ENCODE data around the gene UTP25. TPM values are rescaled to one million over a fixed set of nuclear protein-coding genes. Genes with fewer than 3 reads are reported as not detected.

Gene UTP25
- total and polyA plus RNA-seq, 7 experiments from 2014 or later, result 3.2 to 16.3 (median 8.0) TPM

DNA sequence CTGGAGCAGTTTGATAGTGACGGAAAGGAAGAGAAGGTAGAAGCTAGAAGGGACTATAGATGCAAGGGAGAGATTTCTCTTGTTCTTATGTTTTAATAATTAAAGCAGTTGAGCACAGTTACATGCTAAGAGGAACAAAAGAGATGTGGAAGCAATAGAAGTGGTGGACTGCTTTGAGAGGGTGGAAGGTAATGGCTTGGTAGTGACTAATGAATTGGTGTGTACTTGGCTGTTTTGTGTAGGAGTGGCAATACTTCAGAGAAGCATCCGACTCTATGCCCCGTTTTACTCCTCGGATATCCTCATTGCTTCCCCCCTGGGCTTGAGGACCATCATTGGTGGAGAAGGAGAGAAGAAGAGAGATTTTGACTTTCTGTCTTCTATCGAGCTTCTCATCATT is 12.8 kb downstream of the UTP25 start:
- DNase-seq (no peak), ATAC-seq (no peak)
- Histone ChIP-seq H3K4me1 (ENCODE audit: control insufficient read depth in 2 of 2, insufficient read depth in 2 of 2, low read length in 2 of 2) (no peaks in the 10 kb centered on the region), H3K4me3 (ENCODE audit: low read length) (no peak overlapping the region), H3K36me3 (ENCODE audit: control insufficient read depth in 2 of 3, insufficient read depth in 3 of 3, low read length in 3 of 3) (peaks cover 33 to 97% (median 40%) of the 10 kb centered on the region in 3 experiments), H3K27me3 (ENCODE audit: control insufficient read depth in 2 of 2, insufficient read depth in 2 of 2, low read length in 2 of 2) (no peaks in the 10 kb centered on the region), H3K27ac (ENCODE audit: low read depth, low read length) (no peak overlapping the region), H3K9me3 (ENCODE audit: control insufficient read depth in 2 of 3, low read length in 3 of 3) (no peaks in the 10 kb centered on the region)
- Mint-ChIP-seq H3K27me3 (no peaks in the 10 kb centered on the region), H3K27ac (peak overlapping the region in 5 of 9 donors; percentile 25 to 63 (median 46)), H3K9me3 (no peaks in the 10 kb centered on the region), H3K4me1 (peaks cover 0 to 32% (median 5%) of the 10 kb centered on the region in 7 donors), H3K36me3 (peaks cover 40 to 84% (median 46%) of the 10 kb centered on the region in 5 donors), H3K4me3 (no peak overlapping the region)
- POLR2A ChIA-PET, result interaction anchor here (0.6 kb wide), 1 partner anchor 1418 kb away, joined by 3 read pairs; no protein-coding TSS in a partner anchor
- intact Hi-C loops (cut with micrococcal nuclease), result no loop called here
- CTCF ChIA-PET, result no interaction called here

DNA sequence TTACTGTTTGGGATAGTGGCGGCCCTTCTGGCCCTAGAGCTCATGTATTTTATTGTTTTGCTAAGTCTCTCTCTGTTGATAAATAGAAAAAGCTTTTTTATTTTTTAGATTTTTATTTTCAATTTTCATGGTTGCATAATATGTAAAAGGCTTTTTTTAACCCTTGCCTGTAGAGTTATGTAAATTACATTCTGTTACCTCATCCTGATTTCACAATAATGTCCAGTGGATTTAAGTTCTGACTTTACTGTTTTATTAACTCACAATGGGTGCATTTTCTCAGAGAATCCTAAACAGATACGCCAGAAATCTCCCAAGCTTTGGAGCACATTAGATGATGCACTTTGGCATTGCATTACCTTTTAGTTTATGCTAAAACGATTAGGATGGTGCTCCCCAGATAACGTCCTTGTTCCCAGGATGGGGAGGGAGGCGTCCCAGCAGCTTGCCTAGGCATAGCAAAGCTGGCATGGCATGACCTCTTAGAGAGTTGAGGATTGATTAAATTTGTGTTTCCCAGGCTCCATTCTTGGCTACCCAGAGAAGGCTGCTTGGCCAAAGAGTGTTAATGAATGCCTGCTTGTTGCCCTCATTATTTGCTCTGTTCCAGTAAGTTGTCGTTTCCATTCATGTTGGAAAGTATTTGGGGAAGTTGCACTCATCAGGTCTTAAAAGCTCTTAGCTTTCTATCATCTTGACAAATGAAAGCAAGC is 17.1 kb downstream of the UTP25 start:
- no peak for ATAC-seq
- intact Hi-C loops (cut with micrococcal nuclease), result no loop called here

DNA sequence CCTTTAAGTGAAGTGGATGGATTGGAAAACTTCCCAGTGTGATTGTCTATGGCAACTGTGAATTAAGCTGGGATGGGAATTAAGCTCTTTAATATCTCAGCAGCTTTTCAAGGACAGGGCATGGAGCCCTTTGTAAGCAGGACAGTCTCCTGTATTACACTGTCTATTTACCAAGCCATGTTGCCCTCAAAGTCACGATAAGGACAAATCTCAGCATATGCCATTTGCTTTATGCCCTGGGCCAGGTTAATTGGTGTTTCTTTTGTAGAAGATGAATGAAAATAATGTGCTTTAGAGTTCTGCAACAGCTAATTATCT is 17.6 kb downstream of the UTP25 start:
- Histone ChIP-seq H3K4me3 (ENCODE audit: low read length) (no peak overlapping the region), H3K27ac (ENCODE audit: low read depth, low read length) (no peak overlapping the region), H3K4me1 (ENCODE audit: control insufficient read depth in 2 of 2, insufficient read depth in 2 of 2, low read length in 2 of 2) (no peaks in the 10 kb centered on the region), H3K9me3 (ENCODE audit: control insufficient read depth in 2 of 3, low read length in 3 of 3) (no peaks in the 10 kb centered on the region), H3K36me3 (ENCODE audit: control insufficient read depth in 2 of 3, insufficient read depth in 3 of 3, low read length in 3 of 3) (peaks cover 16 to 84% (median 16%) of the 10 kb centered on the region in 3 experiments), H3K27me3 (ENCODE audit: control insufficient read depth in 2 of 2, insufficient read depth in 2 of 2, low read length in 2 of 2) (no peaks in the 10 kb centered on the region)
- no peak for DNase-seq
- ChIA-PET CTCF (no interaction called here), POLR2A (no interaction called here)
- H3K4me1 Mint-ChIP-seq, result peaks cover 5 to 29% (median 12%) of the 10 kb centered on the region in 7 donors
- no peak for ATAC-seq
- H3K4me3 Mint-ChIP-seq, result no peak overlapping the region
- H3K9me3 Mint-ChIP-seq, result no peaks in the 10 kb centered on the region
- H3K27me3 Mint-ChIP-seq, result no peaks in the 10 kb centered on the region
- H3K36me3 Mint-ChIP-seq, result peaks cover 24 to 65% (median 36%) of the 10 kb centered on the region in 5 donors
- H3K27ac Mint-ChIP-seq, result no peak overlapping the region
- intact Hi-C loops (cut with micrococcal nuclease), result no loop called here

More for the DNA sequence above, 17.1 kb downstream of the UTP25 start:
- DNase-seq, result no peak
- Mint-ChIP-seq H3K36me3 (peaks cover 27 to 65% (median 41%) of the 10 kb centered on the region in 5 donors), H3K27ac (peak overlapping the region in 1 of 9 donors; percentile 23), H3K4me3 (no peak overlapping the region), H3K4me1 (peaks cover 4 to 30% (median 12%) of the 10 kb centered on the region in 7 donors), H3K27me3 (no peaks in the 10 kb centered on the region), H3K9me3 (no peaks in the 10 kb centered on the region)
- ChIA-PET CTCF (interaction anchor here (1.0 kb wide), 1 partner anchor 21 kb away, joined by 3 read pairs; no protein-coding TSS in a partner anchor), POLR2A (no interaction called here)
- H3K4me3 ChIP-seq (ENCODE audit: low read length), result no peak overlapping the region
- H3K27ac ChIP-seq (ENCODE audit: low read depth, low read length), result no peak overlapping the region
- no peaks in the 10 kb centered on the region for H3K4me1 ChIP-seq (ENCODE audit: control insufficient read depth in 2 of 2, insufficient read depth in 2 of 2, low read length in 2 of 2)
- H3K27me3 ChIP-seq (ENCODE audit: control insufficient read depth in 2 of 2, insufficient read depth in 2 of 2, low read length in 2 of 2), result no peaks in the 10 kb centered on the region
- peaks cover 20 to 84% (median 21%) of the 10 kb centered on the region in 3 experiments for H3K36me3 ChIP-seq (ENCODE audit: control insufficient read depth in 2 of 3, insufficient read depth in 3 of 3, low read length in 3 of 3)
- H3K9me3 ChIP-seq (ENCODE audit: control insufficient read depth in 2 of 3, low read length in 3 of 3), result no peaks in the 10 kb centered on the region

DNA sequence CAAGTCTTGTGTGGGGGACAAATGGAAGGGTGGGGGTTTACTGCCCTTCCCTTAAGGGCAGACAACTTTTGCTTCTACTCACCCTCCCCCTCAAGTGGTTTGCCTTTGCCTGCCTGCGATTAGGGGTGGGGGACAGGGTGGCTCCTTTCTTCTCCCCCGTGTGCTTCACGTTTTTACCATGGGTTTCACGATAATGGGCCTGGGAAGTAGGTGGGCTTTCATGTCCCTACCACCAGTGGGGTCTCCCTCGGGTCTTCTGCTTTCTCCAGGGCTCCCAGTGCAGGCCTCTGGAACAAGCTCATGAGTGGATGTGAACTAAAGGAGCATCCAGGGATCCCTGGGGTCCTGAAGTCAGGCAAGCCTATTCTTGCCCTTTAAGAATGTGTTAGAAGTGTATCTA is 21.6 kb downstream of the UTP25 start:
- CTCF ChIA-PET, result no interaction called here
- Mint-ChIP-seq H3K9me3 (no peaks in the 10 kb centered on the region), H3K36me3 (peaks cover 8 to 54% (median 25%) of the 10 kb centered on the region in 5 donors), H3K4me1 (peaks cover 2 to 22% (median 12%) of the 10 kb centered on the region in 7 donors), H3K4me3 (no peak overlapping the region), H3K27me3 (no peaks in the 10 kb centered on the region), H3K27ac (peak overlapping the region in 2 of 9 donors; percentile 10 to 31)
- ATAC-seq (no peak), DNase-seq (no peak)
- Histone ChIP-seq H3K9me3 (ENCODE audit: control insufficient read depth in 2 of 3, low read length in 3 of 3) (no peaks in the 10 kb centered on the region), H3K4me1 (ENCODE audit: control insufficient read depth in 2 of 2, insufficient read depth in 2 of 2, low read length in 2 of 2) (no peaks in the 10 kb centered on the region), H3K27ac (ENCODE audit: low read depth, low read length) (no peak overlapping the region), H3K36me3 (ENCODE audit: control insufficient read depth in 2 of 3, insufficient read depth in 3 of 3, low read length in 3 of 3) (peaks cover 3 to 83% (median 16%) of the 10 kb centered on the region in 3 experiments), H3K4me3 (ENCODE audit: low read length) (no peak overlapping the region), H3K27me3 (ENCODE audit: control insufficient read depth in 2 of 2, insufficient read depth in 2 of 2, low read length in 2 of 2) (no peaks in the 10 kb centered on the region)
- POLR2A ChIA-PET, result no interaction called here
- intact Hi-C loops (cut with micrococcal nuclease), result no loop called here

DNA sequence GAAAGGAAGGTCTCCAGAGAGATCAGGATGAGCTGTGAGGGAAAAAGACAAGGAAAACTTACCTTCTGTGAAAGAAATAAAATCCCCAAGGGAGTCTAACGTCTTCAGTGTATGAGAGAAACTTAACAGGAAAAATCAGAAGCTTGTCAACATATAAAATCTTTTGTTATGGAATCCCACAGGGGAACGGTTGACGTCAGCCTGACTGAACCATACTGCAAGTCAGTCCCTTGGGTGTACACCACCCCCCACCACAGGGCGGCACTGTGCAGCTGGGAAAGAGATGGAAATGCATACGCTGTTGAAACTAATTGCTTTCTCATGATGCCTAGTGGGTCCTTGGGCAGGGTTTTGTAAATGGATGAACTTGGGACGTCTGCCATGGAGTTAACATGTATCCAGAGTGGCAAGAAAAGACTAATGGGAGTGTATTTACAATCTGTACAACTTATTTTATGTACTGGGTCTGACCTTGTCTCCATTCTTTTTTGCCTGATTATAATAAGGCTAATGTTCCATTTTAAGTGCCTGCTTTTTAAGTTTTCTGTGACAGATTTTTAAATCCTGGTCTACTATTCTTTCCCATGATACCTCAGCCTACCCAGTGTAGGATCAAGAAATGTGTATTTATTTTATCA is 22.7 kb downstream of the UTP25 start:
- H3K36me3 ChIP-seq (ENCODE audit: control insufficient read depth in 2 of 3, insufficient read depth in 3 of 3, low read length in 3 of 3), result peaks cover 3 to 78% (median 16%) of the 10 kb centered on the region in 3 experiments
- no peaks in the 10 kb centered on the region for H3K27me3 ChIP-seq (ENCODE audit: control insufficient read depth in 2 of 2, insufficient read depth in 2 of 2, low read length in 2 of 2)
- Mint-ChIP-seq H3K9me3 (no peaks in the 10 kb centered on the region), H3K4me1 (peaks cover 2 to 31% (median 19%) of the 10 kb centered on the region in 7 donors), H3K27me3 (no peaks in the 10 kb centered on the region), H3K27ac (peak overlapping the region in 4 of 9 donors; percentile 11 to 65 (median 50)), H3K36me3 (peaks cover 8 to 49% (median 25%) of the 10 kb centered on the region in 5 donors), H3K4me3 (no peak overlapping the region)
- DNase-seq (peak in 2 of 9 donors; percentile 5 to 10), ATAC-seq (peak; percentile 40)
- no peak overlapping the region for H3K27ac ChIP-seq (ENCODE audit: low read depth, low read length)
- intact Hi-C loops (cut with micrococcal nuclease), result no loop called here
- H3K9me3 ChIP-seq (ENCODE audit: control insufficient read depth in 2 of 3, low read length in 3 of 3), result no peaks in the 10 kb centered on the region
- H3K4me3 ChIP-seq (ENCODE audit: low read length), result no peak overlapping the region
- no peaks in the 10 kb centered on the region for H3K4me1 ChIP-seq (ENCODE audit: control insufficient read depth in 2 of 2, insufficient read depth in 2 of 2, low read length in 2 of 2)
- CTCF ChIA-PET, result no interaction called here
- POLR2A ChIA-PET, result no interaction called here

DNA sequence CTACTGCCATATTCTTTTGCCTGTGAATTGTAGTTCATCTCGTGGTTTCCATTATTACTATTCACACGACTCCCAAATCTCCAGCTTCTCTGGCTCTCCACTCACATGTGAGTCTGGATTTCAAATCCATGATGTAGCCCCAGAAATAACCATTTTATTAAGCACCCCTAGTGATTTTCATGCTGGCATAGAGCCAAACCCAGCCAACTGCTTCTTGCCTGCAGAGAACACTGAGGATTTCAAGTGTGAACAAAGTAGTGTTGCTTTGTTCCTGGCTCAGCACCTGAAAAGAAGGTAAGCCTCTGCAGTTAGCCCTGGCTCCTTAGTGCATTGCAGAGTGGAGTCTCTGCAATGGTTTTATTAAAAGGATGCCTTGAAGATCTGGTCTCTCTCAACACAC is 25.9 kb downstream of the UTP25 start:
- ChIA-PET CTCF (no interaction called here), POLR2A (no interaction called here)
- Mint-ChIP-seq H3K36me3 (peaks cover 4 to 38% (median 18%) of the 10 kb centered on the region in 5 donors), H3K4me3 (no peak overlapping the region), H3K27ac (peak overlapping the region in 3 of 9 donors; percentile 7 to 60 (median 54)), H3K27me3 (no peaks in the 10 kb centered on the region), H3K4me1 (peaks cover 0 to 17% (median 8%) of the 10 kb centered on the region in 7 donors), H3K9me3 (no peaks in the 10 kb centered on the region)
- peaks cover 3 to 66% (median 13%) of the 10 kb centered on the region in 3 experiments for H3K36me3 ChIP-seq (ENCODE audit: control insufficient read depth in 2 of 3, insufficient read depth in 3 of 3, low read length in 3 of 3)
- no peaks in the 10 kb centered on the region for H3K9me3 ChIP-seq (ENCODE audit: control insufficient read depth in 2 of 3, low read length in 3 of 3)
- no peaks in the 10 kb centered on the region for H3K27me3 ChIP-seq (ENCODE audit: control insufficient read depth in 2 of 2, insufficient read depth in 2 of 2, low read length in 2 of 2)
- H3K27ac ChIP-seq (ENCODE audit: low read depth, low read length), result no peak overlapping the region
- H3K4me1 ChIP-seq (ENCODE audit: control insufficient read depth in 2 of 2, insufficient read depth in 2 of 2, low read length in 2 of 2), result no peaks in the 10 kb centered on the region
- DNase-seq (no peak), ATAC-seq (no peak)
- no peak overlapping the region for H3K4me3 ChIP-seq (ENCODE audit: low read length)
- intact Hi-C loops (cut with micrococcal nuclease), result no loop called here
